Vagina (tissue), 2 donors: Measurements from ENCODE around the gene YIF1A. TPM values are rescaled to one million over a fixed set of nuclear protein-coding genes. Genes with fewer than 3 reads are reported as not detected.

Source experiments
- DNase-seq, 2 donors: peaks; one replicate each; pipeline ENCODE4 v3.0.0-alpha.2; 2017; ENCODE audit errors: extremely low spot score in 2 of 2
- H3K27ac ChIP-seq: fragments of 200-600 bp; sonication (generic); one replicate; pipeline ENCODE4 v1.5.1; 2019
- H3K27me3 ChIP-seq: fragments of 200-600 bp; sonication (generic); one replicate; pipeline ENCODE4 v1.5.1; 2019
- H3K36me3 ChIP-seq, 2 donors: fragments of 200-600 bp; sonication (generic); one replicate each; pipeline ENCODE4 v1.5.1; 2017 to 2019
- H3K4me1 ChIP-seq: fragments of 200-600 bp; sonication (generic); one replicate; pipeline ENCODE4 v1.5.1; 2019
- H3K4me3 ChIP-seq, 2 donors: fragments of 200-600 bp; sonication (generic); 1 replicate in 1 of 2; 2 replicates in 1 of 2; pipeline ENCODE4 v1.5.1; 2016 to 2019
- H3K9me3 ChIP-seq: fragments of 200-600 bp; sonication (generic); one replicate; pipeline ENCODE4 v1.5.1; 2019
- CTCF ChIP-seq, 3 experiments: fragments of 450-650 bp in 2 of 3; fragments of 200-600 bp in 1 of 3; sonication (generic) in 1 of 3; IDR thresholded peaks; one replicate each; pipeline ENCODE4 v1.5.1; 2017 to 2019; ENCODE audit warnings: antibody characterized with exemption in 3 of 3, mild to moderate bottlenecking in 2 of 3, moderate library complexity in 2 of 3
- POLR2A ChIP-seq, 2 donors: fragments of 450-650 bp; IDR thresholded peaks; one replicate each; pipeline ENCODE4 v1.6.1; 2017; ENCODE audit warnings: antibody characterized with exemption in 2 of 2, mild to moderate bottlenecking in 2 of 2, moderate library complexity in 2 of 2
- POLR2AphosphoS5 ChIP-seq, 2 donors: sonication (generic); formaldehyde crosslinking; IDR thresholded peaks; one replicate each; pipeline ENCODE4 v1.9.0; 2017; ENCODE audit warnings: antibody characterized with exemption in 2 of 2, mild to moderate bottlenecking in 2 of 2, low read depth in 1 of 2; ENCODE audit not compliant: insufficient read depth in 1 of 2
- intact Hi-C: fragments of 100-400 bp; cut with DNase I; formaldehyde crosslinking; loops from one replicate; pipeline ENCODE4 v1.15.1; 2023
- total RNA-seq: library from RNA; depleted of rRNA; stranded (reverse); fragments of >200 nt; gene quantifications from one replicate; pipeline ENCODE4 v1.2.3, GENCODE V29; 2016

The YIF1A gene
- total RNA-seq, 1 donor from 2014 or later = 130 TPM

GRCh38 chr11:66239511-66239910 lies 49.4 kb downstream of the YIF1A start:
- DNase-seq = no peak
- TF ChIP-seq POLR2AphosphoS5 (IDR thresholded peaks at IDR 0.05; ENCODE audit: insufficient read depth in 1 of 2, low read depth in 1 of 2) (no peak), CTCF (IDR thresholded peaks at IDR 0.05) (no peak), POLR2A (IDR thresholded peaks at IDR 0.05) (no peak)
- H3K9me3 ChIP-seq = no peaks in the 10 kb centered on the region
- H3K27me3 ChIP-seq = no peaks in the 10 kb centered on the region
- intact Hi-C loops = no loop called here
- H3K4me3 ChIP-seq = no peak overlapping the region
- peaks cover 0 to 47% of the 10 kb centered on the region in 2 donors for H3K36me3 ChIP-seq
- H3K4me1 ChIP-seq = no peaks in the 10 kb centered on the region
- no peak overlapping the region for H3K27ac ChIP-seq

DNA sequence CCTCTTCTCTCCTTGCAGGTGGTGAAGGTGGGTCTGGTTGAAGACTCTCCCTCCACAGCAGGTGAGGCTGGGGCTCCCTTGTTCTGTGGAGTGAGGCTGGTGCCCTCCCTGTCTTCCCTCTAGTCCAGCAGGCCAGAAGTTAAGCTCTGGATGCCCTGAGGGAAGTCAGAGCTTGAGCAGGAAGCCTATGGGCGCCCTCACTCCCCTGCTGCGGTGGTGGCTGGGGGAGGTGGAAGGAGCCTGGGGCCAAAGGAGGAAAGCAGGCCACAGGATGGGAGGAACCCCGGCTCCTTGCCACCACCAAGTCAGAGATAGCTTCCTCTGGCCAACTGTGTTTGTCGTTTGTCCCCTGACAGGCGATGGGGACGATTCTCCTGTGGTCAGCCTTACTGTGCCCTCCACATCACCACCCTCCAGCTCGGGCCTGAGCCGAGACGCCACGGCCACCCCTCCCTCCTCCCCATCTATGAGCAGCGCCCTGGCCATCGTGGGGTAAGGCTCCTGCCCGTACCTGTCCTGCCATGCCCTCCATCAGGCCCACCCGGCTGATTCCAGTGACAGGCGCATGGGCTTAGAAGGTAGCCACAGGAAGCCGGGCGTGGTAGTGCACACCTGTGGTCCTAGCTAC lies 50.0 kb downstream of the YIF1A start:
- Histone ChIP-seq H3K36me3 (peaks cover 0 to 53% of the 10 kb centered on the region in 2 donors), H3K4me1 (no peaks in the 10 kb centered on the region), H3K9me3 (no peaks in the 10 kb centered on the region), H3K27me3 (no peaks in the 10 kb centered on the region), H3K4me3 (no peak overlapping the region), H3K27ac (no peak overlapping the region)
- no peak for DNase-seq
- TF ChIP-seq POLR2AphosphoS5 (IDR thresholded peaks at IDR 0.05; ENCODE audit: insufficient read depth in 1 of 2, low read depth in 1 of 2) (no peak), POLR2A (IDR thresholded peaks at IDR 0.05) (no peak), CTCF (IDR thresholded peaks at IDR 0.05) (no peak)
- intact Hi-C loops = no loop called here

- DNase-seq = no peak
- Histone ChIP-seq H3K27me3 (no peaks in the 10 kb centered on the region), H3K36me3 (peaks cover 0 to 59% of the 10 kb centered on the region in 2 donors), H3K4me3 (no peak overlapping the region), H3K9me3 (no peaks in the 10 kb centered on the region), H3K27ac (no peak overlapping the region), H3K4me1 (no peaks in the 10 kb centered on the region)
- intact Hi-C loops = no loop called here
- TF ChIP-seq POLR2A (IDR thresholded peaks at IDR 0.05) (no peak), CTCF (IDR thresholded peaks at IDR 0.05) (no peak), POLR2AphosphoS5 (IDR thresholded peaks at IDR 0.05; ENCODE audit: insufficient read depth in 1 of 2, low read depth in 1 of 2) (no peak)
These were observed 51.1 kb downstream of the YIF1A start for GRCh38 chr11:66237867-66238266.

DNA sequence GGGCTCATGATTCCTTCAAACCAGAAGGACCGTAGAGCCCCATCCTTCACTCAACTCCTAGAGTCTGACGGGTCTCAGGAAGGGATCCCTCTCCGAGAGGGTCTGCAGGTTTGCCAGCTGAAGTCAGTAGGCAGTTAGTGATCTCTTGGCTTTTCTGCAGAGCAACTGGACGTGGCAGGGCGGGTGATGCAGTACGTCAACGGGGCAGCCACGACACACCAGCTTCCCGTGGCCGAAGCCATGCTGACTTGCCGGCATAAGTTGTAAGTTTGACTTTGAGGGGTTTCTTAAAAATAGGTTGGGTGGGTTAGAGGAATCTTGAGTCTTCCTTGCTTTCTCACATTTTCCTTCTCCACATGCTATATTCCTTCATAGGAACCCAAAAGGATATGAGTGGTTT lies 53.8 kb downstream of the YIF1A start:
- intact Hi-C loops = no loop called here
- Histone ChIP-seq H3K9me3 (no peaks in the 10 kb centered on the region), H3K4me1 (no peaks in the 10 kb centered on the region), H3K4me3 (no peak overlapping the region), H3K27me3 (no peaks in the 10 kb centered on the region), H3K27ac (no peak overlapping the region), H3K36me3 (peaks cover 0 to 66% of the 10 kb centered on the region in 2 donors)
- DNase-seq = no peak
- TF ChIP-seq POLR2AphosphoS5 (IDR thresholded peaks at IDR 0.05; ENCODE audit: insufficient read depth in 1 of 2, low read depth in 1 of 2) (no peak), POLR2A (IDR thresholded peaks at IDR 0.05) (no peak), CTCF (IDR thresholded peaks at IDR 0.05) (no peak)

Other genes with a start within 250 kb of the YIF1A start
- gene GAL3ST3, start 240.0 kb downstream of the YIF1A start, total RNA-seq = not detected
- gene SF3B2, start 236.8 kb downstream of the YIF1A start, total RNA-seq = 107 TPM
- gene PACS1, start 218.9 kb downstream of the YIF1A start, total RNA-seq = 66.0 TPM
- 14.0 TPM for gene KLC2, start 31.4 kb downstream of the YIF1A start, total RNA-seq
- gene RAB1B, start 20.5 kb downstream of the YIF1A start, total RNA-seq = 72.7 TPM
- gene CNIH2, start 11.0 kb downstream of the YIF1A start, total RNA-seq = 3.2 TPM
- gene TMEM151A, start 2.8 kb upstream of the YIF1A start, total RNA-seq = 1.7 TPM
- gene CD248, start 27.9 kb upstream of the YIF1A start, total RNA-seq = 45.2 TPM
- gene RIN1, start 47.3 kb upstream of the YIF1A start, total RNA-seq = 19.2 TPM
- 37.1 TPM for gene BRMS1, start 56.0 kb upstream of the YIF1A start, total RNA-seq
- 25.0 TPM for gene B4GAT1, start 58.5 kb upstream of the YIF1A start, total RNA-seq
- 4.2 TPM for gene SLC29A2, start 82.6 kb upstream of the YIF1A start, total RNA-seq
- gene NPAS4, start 131.9 kb upstream of the YIF1A start, total RNA-seq = not detected
- gene MRPL11, start 149.7 kb upstream of the YIF1A start, total RNA-seq = 49.4 TPM
- 21.6 TPM for gene PELI3, start 177.8 kb upstream of the YIF1A start, total RNA-seq
- 10.8 TPM for gene DPP3, start 191.3 kb upstream of the YIF1A start, total RNA-seq
- gene BBS1, start 221.5 kb upstream of the YIF1A start, total RNA-seq = 53.8 TPM